ENCODE results near the gene NPC1L1.

The NPC1L1 gene

GRCh38 chr7:44576228-44576627 lies 35.1 kb upstream of the NPC1L1 start:
- Histone ChIP-seq H4K20me1 (ENCODE audit: insufficient read depth, low read length) (no peaks in the 10 kb centered on the region), H3K27ac (ENCODE audit: low read depth, low read length, poor library complexity, severe bottlenecking) (no peak overlapping the region), H3F3A (ENCODE audit: insufficient read depth, low read length) (no peaks in the 10 kb centered on the region), H3K9me3 (ENCODE audit: low read length) (no peaks in the 10 kb centered on the region), H3K9ac (ENCODE audit: low read length) (no peak overlapping the region), H3K36me3 (ENCODE audit: insufficient read depth, low read length) (peaks cover 65% of the 10 kb centered on the region), H3K27me3 (ENCODE audit: insufficient read depth, low read length) (no peaks in the 10 kb centered on the region), H3K79me2 (ENCODE audit: insufficient read depth, low read length) (peaks cover 19% of the 10 kb centered on the region), H3K9me2 (ENCODE audit: low read depth, low read length) (no peaks in the 10 kb centered on the region), H3K4me2 (ENCODE audit: low read length) (no peak overlapping the region), H3K4me3 (ENCODE audit: low read depth, low read length, poor library complexity, severe bottlenecking) (no peak overlapping the region), H2AFZ (ENCODE audit: low read length) (no peak overlapping the region), H3K4me1 (ENCODE audit: insufficient read depth, low read length, severe bottlenecking) (peaks cover 38% of the 10 kb centered on the region)
- TF ChIP-seq CTCF (IDR thresholded peaks at IDR 0.05; ENCODE audit: low read length) (no peak), EZH2 (IDR thresholded peaks at IDR 0.05; ENCODE audit: borderline replicate concordance, low read length) (no peak)

- H3F3A ChIP-seq (ENCODE audit: insufficient read depth, low read length) = no peaks in the 10 kb centered on the region
- H4K20me1 ChIP-seq (ENCODE audit: insufficient read depth, low read length) = no peaks in the 10 kb centered on the region
- H2AFZ ChIP-seq (ENCODE audit: low read length) = no peak overlapping the region
- peaks cover 27% of the 10 kb centered on the region for H3K4me1 ChIP-seq (ENCODE audit: insufficient read depth, low read length, severe bottlenecking)
- TF ChIP-seq EZH2 (IDR thresholded peaks at IDR 0.05; ENCODE audit: borderline replicate concordance, low read length) (no peak), CTCF (IDR thresholded peaks at IDR 0.05; ENCODE audit: low read length) (no peak)
- no peaks in the 10 kb centered on the region for H3K27me3 ChIP-seq (ENCODE audit: insufficient read depth, low read length)
- H3K4me2 ChIP-seq (ENCODE audit: low read length) = peak overlapping the region; percentile 85
- peaks cover 14% of the 10 kb centered on the region for H3K79me2 ChIP-seq (ENCODE audit: insufficient read depth, low read length)
- H3K4me3 ChIP-seq (ENCODE audit: low read depth, low read length, poor library complexity, severe bottlenecking) = peak overlapping the region; percentile 87
- peaks cover 65% of the 10 kb centered on the region for H3K36me3 ChIP-seq (ENCODE audit: insufficient read depth, low read length)
- no peaks in the 10 kb centered on the region for H3K9me2 ChIP-seq (ENCODE audit: low read depth, low read length)
- peak overlapping the region; percentile 95; the same call in 1 of the 2 replicates for H3K9ac ChIP-seq (ENCODE audit: low read length)
- H3K27ac ChIP-seq (ENCODE audit: low read depth, low read length, poor library complexity, severe bottlenecking) = no peak overlapping the region
- H3K9me3 ChIP-seq (ENCODE audit: low read length) = no peaks in the 10 kb centered on the region
Measured at GRCh38 chr7:44575054-44575453, 33.9 kb upstream of the NPC1L1 start.

- no peak overlapping the region for H2AFZ ChIP-seq (ENCODE audit: low read length)
- no peaks in the 10 kb centered on the region for H3K9me2 ChIP-seq (ENCODE audit: low read depth, low read length)
- no peaks in the 10 kb centered on the region for H3F3A ChIP-seq (ENCODE audit: insufficient read depth, low read length)
- no peaks in the 10 kb centered on the region for H4K20me1 ChIP-seq (ENCODE audit: insufficient read depth, low read length)
- peak overlapping the region; percentile 87 for H3K4me3 ChIP-seq (ENCODE audit: low read depth, low read length, poor library complexity, severe bottlenecking)
- peaks cover 65% of the 10 kb centered on the region for H3K36me3 ChIP-seq (ENCODE audit: insufficient read depth, low read length)
- H3K27ac ChIP-seq (ENCODE audit: low read depth, low read length, poor library complexity, severe bottlenecking) = peak overlapping the region; percentile 26
- peak overlapping the region; percentile 95 for H3K9ac ChIP-seq (ENCODE audit: low read length)
- no peaks in the 10 kb centered on the region for H3K9me3 ChIP-seq (ENCODE audit: low read length)
- no peaks in the 10 kb centered on the region for H3K27me3 ChIP-seq (ENCODE audit: insufficient read depth, low read length)
- H3K4me1 ChIP-seq (ENCODE audit: insufficient read depth, low read length, severe bottlenecking) = peaks cover 23% of the 10 kb centered on the region
- peaks cover 14% of the 10 kb centered on the region for H3K79me2 ChIP-seq (ENCODE audit: insufficient read depth, low read length)
- H3K4me2 ChIP-seq (ENCODE audit: low read length) = peak overlapping the region; percentile 85
- TF ChIP-seq EZH2 (IDR thresholded peaks at IDR 0.05; ENCODE audit: borderline replicate concordance, low read length) (no peak), CTCF (IDR thresholded peaks at IDR 0.05; ENCODE audit: low read length) (no peak)
Measured at GRCh38 chr7:44574287-44574872, 33.2 kb upstream of the NPC1L1 start.

Measured in OCI-LY1 (cell line).